NCI-H1105 (cell line): ENCODE data around the gene SRP54.
A peak's percentile ranks its signal among the peaks of the same experiment; 100 is the strongest.
"Not testable (repeated sequence)": the region's sequence is repeated elsewhere in the genome, so short reads cannot be mapped to it uniquely, and the experiment has no call there.

Experiments
- DNase-seq: peaks from one replicate; lab custom pipeline; 2025; lab: John Stamatoyannopoulos, UW

SRP54 gene

GRCh38 chr14:34982421-34983147, at the start of gene SRP54:
Gene SRP54, plus strand, starts transcription at chr14:34982992. Its CDS starts 13,718 bp downstream, at chr14:34996710.
- DNase-seq, result peak; percentile 97

DNA sequence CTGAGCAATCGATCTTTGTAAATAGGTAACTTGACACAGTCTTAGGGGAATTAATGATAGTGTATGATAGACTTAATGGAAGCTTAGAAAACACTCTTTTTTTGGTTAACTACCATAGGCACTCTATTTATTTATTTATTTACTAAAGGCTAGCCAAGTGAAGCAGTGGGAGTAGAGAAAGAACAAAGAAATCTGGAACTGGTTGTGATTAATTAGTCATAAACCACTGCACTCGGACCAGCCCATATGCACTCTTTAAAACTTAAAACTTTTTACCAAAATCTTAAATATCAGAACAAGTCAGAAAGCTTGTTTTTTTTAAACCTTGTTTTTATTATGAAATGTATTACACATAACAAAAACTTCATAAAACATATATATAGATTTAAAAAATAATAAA, 49.5 kb upstream of the SRP54 start:
- DNase-seq, result no peak

- no peak for DNase-seq
Measured at GRCh38 chr14:34935488-34935887, 47.3 kb upstream of the SRP54 start.

GRCh38 chr14:34937442-34937841, 45.4 kb upstream of the SRP54 start:
- DNase-seq, result no peak

DNA sequence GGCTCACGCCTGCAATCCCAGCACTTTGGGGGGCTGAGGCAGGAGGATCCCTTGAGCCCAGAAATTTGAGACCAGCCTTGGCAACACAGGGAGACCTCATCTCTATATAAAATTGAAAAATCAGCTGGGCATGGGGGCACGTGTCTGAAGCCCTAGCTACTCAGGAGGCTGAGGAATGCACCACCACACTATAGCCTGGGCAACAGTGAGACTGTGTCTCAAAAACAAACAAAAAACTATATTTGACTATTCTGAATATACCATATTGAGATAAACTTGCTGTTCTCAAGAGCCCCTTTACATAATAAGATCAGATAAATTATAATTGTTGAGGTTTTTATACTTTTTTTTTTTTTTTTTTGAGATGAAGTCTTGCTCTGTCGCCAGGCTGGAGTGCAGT, 44.9 kb upstream of the SRP54 start:
- DNase-seq, result no peak

DNA sequence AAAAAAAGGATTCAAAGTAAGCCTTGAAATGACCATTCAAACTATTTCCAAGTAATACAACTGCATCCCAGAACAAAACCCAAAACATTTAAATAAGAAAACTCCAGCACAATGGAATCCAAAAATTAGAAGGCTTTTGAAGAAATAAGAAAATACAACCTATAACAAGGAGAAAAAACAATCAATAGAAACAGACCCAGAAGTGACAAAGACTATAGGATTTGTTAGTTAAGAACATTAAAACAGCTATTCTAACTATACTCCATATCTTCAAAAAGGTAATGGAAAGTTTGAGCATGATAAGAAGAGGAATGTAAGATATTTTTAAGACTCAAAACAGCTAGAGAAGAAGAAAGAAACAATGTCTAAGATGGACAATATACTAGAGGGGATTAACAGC, 39.3 kb upstream of the SRP54 start:
- no peak for DNase-seq

- DNase-seq, result no peak
Measured at GRCh38 chr14:34944744-34945143, 38.0 kb upstream of the SRP54 start.

- DNase-seq, result no peak
Measured at GRCh38 chr14:34946699-34947098, 36.1 kb upstream of the SRP54 start.

DNA sequence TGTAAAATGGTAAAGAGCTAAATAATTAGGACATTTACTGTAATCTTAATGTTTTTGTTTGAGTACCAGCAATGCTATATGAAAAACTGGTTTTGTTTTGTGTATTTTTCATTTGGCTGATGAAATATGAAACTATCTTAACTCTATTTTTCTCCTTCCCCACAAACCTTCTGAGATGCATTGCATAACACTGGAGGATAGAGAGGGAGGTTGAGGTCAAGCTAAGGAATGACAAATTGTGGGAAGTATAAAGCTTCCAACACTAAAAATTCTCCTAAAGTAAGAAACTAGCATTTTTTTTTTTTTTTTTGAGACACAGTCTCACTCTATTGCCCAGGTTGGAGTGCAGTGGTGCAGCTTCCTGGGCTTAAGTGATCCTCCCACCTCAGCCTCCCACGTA, 31.5 kb upstream of the SRP54 start:
- no peak for DNase-seq

- DNase-seq, result no peak
Measured at GRCh38 chr14:34956931-34957330, 25.9 kb upstream of the SRP54 start.

DNA sequence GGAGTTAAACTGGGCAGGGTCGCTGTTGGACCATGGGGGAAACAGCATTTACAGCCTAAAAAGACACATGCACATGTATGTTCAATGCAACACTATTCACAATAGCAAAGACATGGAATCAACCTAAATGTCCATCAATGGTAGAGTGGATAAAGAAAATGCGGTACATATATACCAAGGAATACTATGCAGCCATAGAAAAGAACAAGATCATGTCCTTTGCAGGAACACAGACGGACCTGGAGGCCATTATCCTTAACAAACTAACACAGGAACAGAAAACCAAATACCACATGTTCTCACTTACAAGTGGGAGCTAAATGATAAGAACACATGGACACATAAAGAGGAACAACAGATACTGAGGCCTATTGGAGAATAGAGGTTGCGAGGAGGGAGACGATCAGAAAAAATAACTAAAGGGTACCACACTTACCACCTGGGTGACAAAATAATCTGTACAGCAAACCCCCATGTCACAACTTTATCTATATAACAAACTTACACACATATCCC, 25.0 kb upstream of the SRP54 start:
- no peak for DNase-seq

GRCh38 chr14:34962106-34962505, 20.7 kb upstream of the SRP54 start:
- DNase-seq, result not testable (repeated sequence)

- no peak for DNase-seq
Measured at GRCh38 chr14:34964977-34965764, 17.6 kb upstream of the SRP54 start.

DNA sequence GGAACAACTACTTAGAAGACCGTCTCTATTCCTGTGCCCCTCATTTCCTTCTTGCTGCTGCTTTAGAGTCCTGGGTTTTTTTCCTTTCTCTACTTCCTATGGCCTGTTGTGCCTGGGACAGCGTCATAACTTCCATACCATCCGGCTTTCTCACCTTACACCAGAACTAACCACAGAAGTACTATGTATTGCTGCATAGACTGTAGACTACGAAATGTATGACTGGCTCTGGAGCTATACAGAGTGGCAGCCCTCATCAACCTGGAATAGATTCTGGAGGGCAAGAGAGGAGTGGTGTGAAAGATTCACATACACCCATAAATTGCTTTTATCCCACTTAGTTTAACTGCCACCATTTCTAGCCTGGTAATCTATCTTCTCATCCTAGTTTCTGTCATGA, 16.9 kb upstream of the SRP54 start:
- no peak for DNase-seq

- no peak for DNase-seq
Measured at GRCh38 chr14:34966413-34966812, 16.4 kb upstream of the SRP54 start.

GRCh38 chr14:34970665-34971064, 12.1 kb upstream of the SRP54 start:
- no peak for DNase-seq

- DNase-seq, result no peak
Measured at GRCh38 chr14:34971381-34971780, 11.4 kb upstream of the SRP54 start.

GRCh38 chr14:34971801-34972200, 11.0 kb upstream of the SRP54 start:
- DNase-seq, result no peak

DNA sequence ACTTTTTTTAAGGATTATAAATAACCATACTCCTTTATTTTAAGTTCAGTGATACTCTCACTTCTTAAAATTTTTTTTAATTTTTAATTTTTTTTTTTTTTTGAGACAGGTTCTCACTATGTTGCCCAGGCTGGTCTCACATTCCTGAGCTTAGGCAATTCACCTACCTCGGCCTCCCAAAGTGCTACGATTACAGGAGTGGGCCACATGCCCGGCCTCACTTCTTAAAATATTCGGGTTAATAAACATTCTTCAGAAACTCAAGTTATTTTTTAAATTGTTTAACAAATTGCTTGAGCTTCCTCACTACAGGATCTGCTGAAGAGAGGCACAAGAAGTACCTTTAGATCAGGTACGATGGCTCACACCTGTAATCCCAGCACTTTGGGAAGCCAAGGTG, 4.3 kb upstream of the SRP54 start:
- no peak for DNase-seq

DNA sequence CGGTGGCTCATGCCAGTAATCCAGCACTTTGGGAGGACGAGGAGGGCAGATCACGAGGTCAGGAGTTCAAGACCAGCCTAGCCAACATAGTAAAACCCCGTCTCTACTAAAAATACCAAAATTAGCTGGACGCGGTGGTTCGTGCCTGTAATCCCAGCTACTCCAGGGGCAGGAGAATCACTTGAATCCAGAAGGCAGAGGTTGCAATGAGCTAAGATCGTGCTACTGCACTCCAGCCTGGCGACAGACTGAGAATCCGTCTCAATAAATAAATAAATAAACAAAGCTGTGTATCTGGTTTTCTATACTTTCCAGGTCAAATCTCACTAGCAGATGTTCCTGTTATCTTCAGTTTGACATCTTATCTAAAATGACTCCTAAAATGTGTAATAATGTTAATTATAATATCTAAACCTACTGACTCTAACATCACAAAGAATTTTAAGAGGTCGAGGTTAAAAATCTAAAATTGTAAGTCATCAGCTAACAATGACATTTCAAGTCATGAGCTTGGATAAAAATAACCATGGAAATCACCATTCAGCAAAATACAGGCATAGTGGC, 2.4 kb upstream of the SRP54 start:
- no peak for DNase-seq

GRCh38 chr14:34981743-34982420, 910 bp upstream of the SRP54 start:
- DNase-seq, result no peak

- no peak for DNase-seq
Measured at GRCh38 chr14:34983148-34983760, 462 bp downstream of the SRP54 start.
